Body of pancreas (tissue), 4 donors: ENCODE data around the gene THBS1.

Source experiments
- POLR2A ChIP-seq, 3 donors: fragments of 450-650 bp; IDR thresholded peaks; one replicate each; pipeline ENCODE4 v1.6.1; 2016; ENCODE audit warnings: antibody characterized with exemption in 3 of 3, mild to moderate bottlenecking in 2 of 3
- TF ChIP-seq, protein P1 (sequence below), 7 experiments: fragments of 450-650 bp in 4 of 7; fragments of 200-600 bp in 3 of 7; sonication (generic) in 3 of 7; IDR thresholded peaks; one replicate each; pipeline ENCODE4 v1.5.1; 2016 to 2019; ENCODE audit warnings: antibody characterized with exemption in 7 of 7

DNA sequence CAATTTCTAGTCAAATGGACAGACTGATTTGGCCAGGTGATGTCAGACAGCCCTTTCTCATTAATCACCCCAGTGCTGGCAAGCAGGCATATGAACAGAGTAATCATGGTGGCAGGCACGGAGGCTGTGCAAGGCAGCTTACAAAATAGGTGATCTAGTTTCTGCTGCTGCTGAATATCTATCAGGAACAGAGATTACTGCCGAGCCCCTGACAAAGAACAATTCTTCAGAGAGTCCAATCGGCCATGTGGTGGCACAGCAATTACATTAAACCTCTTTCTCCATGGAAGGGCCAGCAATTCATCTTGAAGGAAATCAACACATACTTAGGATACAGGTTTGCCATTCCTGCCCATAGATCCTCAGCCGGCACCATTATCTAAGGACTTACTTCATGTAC lies 32.3 kb upstream of the THBS1 start:
- TF ChIP-seq, protein P1, sequence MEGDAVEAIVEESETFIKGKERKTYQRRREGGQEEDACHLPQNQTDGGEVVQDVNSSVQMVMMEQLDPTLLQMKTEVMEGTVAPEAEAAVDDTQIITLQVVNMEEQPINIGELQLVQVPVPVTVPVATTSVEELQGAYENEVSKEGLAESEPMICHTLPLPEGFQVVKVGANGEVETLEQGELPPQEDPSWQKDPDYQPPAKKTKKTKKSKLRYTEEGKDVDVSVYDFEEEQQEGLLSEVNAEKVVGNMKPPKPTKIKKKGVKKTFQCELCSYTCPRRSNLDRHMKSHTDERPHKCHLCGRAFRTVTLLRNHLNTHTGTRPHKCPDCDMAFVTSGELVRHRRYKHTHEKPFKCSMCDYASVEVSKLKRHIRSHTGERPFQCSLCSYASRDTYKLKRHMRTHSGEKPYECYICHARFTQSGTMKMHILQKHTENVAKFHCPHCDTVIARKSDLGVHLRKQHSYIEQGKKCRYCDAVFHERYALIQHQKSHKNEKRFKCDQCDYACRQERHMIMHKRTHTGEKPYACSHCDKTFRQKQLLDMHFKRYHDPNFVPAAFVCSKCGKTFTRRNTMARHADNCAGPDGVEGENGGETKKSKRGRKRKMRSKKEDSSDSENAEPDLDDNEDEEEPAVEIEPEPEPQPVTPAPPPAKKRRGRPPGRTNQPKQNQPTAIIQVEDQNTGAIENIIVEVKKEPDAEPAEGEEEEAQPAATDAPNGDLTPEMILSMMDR (IDR thresholded peaks at IDR 0.05), result no peak
- no peak for TF ChIP-seq POLR2A (IDR thresholded peaks at IDR 0.05)
